ENCODE results near the gene THADA.

THADA gene

DNA sequence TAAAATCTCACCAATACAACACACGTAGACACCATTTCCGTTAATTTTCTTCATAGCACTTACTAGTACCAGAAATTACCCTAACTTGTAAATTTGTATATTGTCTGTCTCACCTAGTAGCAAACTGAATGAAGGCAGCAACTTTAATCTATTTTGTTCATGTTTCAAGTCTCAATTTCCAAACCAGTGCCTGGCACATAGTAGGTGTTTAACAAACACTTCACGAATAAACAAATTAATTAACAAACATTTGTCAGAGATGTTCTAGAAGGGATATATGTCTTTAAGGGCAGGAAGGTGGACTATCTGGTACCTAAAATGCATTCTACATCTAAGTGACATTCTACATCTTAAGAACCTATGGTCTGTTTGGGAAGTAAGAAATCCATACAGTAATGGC, 963 bp downstream of the THADA start:
- no peak for DNase-seq

DNA sequence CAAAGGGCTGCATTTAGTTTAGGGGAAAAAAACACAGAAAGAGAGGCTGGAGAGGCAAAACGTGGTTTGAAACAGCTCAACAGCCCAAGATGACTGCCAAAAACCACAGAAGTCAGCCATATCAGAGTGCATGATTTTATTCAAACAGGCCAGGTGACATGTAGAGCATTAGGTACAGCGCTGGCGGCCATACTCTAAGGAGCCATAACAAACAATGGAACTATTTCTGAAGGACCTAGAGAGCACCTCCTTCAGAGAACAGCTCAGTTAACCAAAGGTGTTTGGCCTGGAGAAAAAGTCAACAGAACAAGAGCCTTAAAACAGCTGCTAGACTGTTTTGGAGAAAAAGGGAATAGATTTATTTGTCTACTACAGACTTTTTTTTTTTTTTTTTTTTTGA, 2.6 kb downstream of the THADA start:
- DNase-seq, result no peak

DNA sequence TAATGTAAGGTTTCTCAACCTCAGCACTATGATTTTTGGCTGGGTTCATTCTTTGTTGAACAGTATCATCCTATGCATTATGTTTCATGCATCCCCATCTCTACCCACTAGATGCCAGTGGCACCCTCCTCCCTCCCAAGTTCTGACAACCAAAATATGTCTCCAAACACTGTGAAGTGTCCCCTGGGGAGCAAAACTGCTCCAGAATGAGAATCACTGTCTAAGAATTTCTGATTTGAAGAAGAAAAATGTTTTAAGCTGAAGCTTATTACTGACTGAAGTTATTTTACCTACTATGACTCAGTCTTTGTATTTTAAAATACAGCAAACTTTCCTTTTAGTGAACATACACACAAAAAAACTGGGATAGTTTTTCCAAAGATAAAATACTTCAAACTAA, 3.4 kb downstream of the THADA start:
- no peak for DNase-seq

DNA sequence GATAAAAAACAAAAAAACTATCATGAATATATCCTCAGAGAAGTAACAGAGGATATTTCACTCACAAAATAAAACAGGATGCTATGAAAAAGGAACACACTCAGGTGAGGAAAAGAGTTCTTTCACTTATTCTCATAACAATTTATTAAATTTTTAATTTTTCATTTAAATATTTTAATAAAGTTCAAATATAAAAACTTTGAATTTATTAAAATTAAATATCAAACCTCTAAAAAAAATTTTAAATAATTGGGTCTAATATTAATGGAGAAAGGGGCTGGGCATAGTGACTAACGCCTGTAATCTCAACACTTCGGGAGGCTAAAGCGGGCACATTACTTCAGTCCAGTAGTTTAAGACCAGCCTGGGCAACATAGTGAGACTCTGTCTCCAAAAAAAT, 10.1 kb downstream of the THADA start:
- no peak for DNase-seq

DNA sequence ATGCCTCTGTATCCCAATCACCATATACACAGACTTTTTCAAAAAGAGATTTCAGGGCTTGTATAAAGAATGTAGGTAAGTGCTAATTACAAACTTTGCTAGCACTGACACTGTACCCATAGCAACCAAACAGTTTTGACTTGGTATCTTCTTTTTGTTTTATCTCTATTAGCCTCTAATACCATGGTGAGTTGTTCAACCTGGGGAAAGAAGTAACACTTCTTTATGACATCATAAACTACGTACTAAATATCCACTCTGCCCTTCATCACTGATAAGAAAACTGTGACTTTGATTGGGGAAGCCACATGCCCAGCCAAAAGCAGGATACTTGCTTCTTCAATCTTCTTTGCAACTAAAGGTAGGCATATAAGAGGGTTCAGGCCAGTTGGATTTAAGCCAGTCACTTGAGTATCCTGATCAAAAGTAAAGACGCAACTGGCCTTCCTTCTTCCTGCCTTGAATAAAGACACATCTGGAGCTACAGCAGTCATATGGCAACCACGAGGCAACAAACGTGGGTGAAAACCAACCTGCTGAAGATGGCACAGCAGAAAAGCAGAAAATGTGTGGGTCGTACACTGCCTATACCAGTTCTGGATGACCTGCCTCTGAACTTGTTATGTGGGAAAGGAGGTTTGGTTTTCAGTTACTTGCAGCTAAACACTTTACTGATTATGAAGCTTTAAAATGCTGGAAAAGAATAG, 16.4 kb downstream of the THADA start:
- DNase-seq, result no peak

DNA sequence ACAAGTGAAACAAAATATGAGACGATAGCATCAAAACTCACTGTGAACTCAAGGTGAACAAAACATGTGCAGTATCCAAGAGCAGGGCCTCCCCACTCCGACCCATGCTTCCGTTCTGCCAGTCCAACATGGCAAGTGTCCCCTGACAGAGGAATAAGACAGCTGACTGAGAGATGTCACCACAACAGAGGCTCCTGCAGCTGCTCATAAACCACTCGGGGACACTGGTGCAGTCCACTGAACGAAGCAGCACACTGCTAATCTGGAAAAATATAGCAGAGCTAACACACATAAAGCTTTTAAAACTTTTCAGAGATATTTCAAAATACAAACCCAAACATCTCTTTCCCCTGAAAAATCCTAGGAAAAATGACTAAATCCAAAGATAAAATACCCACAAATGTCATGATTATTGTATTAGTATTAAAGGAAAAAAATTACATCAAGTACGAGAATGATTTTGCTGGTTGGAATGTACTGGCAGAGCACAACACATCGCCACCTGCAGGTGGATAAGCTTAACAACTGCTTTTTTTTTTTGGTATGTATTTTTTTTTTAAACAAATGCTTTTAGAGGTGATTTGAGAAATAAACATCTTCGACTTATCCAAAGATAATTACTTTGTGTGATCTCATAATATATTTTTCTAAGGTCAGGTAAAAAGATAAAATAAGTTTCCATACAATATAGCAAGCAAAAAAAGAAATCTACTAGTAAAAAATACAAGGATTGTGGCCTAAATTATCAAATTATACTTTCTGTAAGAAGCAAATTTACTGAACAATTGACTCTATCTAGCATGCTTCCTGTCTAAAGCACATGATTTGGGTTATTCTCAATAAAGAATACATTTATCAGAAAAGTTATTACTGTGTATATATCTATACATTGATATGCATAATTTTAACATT, 18.6 kb downstream of the THADA start:
- peak; percentile 50 for DNase-seq

DNA sequence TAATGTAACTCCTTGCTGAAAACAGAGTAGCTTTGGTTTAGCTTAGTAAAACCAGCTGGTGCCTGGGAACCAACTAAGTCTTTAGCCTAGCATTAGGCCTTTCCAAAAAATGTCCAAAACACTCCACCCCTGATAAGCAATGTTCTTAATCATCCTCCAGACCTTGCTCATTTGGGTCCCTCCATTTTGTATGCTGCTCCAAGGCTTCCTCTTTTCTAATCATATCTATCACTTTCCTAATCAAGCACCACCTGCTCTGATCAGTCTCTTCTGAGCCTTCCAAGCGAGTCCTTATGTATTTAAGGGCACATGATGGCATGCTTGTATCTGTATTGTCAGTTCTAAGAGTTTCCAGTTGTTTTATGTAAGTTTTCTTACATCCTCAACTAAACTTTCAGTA, 23.6 kb downstream of the THADA start:
- DNase-seq, result no peak

DNA sequence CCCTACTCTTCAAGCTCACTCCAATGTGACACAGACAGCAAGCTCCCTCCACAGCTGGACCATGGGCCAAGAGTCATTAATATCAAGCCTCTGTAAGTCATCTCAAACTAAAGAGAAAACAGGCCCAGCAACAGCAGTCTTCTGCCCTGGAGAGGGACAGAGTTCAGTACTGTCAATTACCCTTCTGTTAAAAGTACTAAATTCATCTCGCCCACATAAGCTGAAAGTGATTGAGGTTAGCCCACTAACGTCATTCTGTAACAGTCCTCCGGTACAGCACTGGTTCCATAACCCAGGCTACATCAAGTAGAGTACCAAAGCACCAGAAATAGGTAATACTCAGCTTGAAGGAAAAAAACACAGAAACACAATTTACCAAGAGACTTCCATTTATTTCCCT, 25.9 kb downstream of the THADA start:
- DNase-seq, result no peak

DNA sequence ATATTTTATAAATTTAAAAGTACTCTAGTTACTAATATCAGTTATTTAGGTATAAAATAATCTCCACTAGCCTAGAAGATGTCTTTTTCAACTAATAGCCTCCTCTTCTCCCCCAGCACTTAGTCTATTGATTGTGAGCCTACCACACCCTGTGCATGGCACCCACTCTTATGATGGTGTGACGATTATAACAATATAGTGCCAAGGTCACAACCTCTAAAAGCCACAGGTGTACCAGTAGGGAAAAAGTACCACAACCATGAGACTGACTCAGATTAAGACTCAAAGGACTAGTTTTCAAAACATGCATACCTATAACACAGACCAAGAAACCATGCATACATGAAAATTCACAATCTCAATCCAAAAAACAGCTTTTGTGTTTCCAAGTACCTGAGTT, 27.6 kb downstream of the THADA start:
- no peak for DNase-seq

DNA sequence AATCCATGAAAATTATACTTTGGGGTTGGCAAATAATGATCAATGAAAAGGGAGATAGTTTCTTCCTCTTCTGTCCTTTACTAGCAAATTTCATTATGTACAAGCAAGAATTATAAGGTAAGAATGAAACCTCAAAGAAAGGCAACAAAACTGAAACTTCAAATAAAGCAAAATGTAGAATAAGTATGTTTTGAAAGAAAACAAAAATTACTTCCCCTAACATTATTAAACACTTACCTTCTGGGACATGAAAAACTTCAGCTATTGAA, 29.4 kb downstream of the THADA start:
- no peak for DNase-seq

DNA sequence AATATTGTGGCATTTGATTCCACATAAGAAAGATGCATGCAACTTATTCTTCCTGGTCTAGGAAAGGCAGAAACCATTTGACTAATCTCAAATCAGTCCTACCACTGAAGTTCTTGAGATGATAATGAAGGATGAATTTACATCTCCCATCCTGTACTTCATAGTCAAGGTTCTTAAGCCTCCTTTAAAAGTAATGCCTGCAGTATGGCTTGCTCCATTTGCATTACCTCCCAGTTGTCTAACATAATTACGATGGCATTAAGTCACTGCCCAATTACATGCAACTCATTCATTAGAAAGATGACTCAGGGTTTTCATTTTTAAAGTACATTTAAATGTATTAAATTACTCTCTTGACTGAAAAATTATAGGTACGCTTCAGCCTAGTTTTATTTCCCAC, 32.2 kb downstream of the THADA start:
- no peak for DNase-seq

DNA sequence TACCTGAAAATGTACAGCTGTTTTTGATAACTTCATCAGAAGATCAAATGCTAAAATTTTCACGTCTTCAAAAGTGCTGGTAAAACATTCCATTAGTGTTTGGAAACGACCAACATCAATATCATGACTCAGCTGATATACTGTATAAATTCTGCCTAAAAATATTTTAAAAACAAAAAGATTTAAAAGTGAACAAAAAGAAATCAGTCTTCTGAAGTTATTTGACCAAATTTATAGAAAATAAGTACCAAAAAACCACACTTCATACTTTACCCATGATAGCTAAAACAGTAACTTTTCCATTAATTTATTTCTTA, 35.6 kb downstream of the THADA start:
- DNase-seq, result no peak

DNA sequence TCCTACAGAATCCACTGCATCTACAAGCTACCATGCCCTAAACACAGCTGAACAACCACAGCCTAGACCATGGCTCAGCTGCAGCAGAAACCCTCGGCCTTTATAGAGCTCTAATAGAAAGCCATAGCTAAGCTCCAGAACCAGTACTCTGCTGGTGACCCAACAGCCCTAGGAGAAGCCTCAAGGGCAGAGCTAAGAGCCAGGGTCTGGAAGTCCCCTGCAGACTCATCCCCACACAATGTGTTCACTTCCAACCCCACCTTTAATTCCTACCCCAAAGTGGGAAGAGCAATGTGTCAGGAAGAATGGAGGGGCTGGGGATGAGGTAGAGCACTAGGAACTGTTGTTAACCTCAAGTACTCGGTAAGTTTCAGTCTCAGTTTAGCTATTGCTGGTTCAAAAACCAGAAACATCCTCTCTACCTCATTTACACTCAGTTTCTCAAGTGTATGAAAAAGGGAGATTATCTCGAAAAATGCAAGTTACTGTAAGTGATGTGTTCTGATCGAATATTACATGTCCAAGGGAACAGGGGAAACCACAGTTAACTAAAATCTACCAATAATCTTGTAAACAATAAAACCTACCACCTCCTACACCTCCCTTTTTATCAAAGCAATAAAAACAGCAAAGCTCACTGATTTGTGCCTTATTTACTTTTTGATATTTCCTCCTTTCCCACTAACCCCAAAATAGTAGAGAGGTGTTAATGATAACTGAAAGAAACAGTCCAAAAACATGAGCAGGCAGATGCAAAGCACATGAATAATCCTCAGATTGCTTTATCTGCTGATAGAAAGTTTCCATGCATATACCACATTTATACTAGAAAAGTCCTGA, 36.2 kb downstream of the THADA start:
- DNase-seq, result no peak

DNA sequence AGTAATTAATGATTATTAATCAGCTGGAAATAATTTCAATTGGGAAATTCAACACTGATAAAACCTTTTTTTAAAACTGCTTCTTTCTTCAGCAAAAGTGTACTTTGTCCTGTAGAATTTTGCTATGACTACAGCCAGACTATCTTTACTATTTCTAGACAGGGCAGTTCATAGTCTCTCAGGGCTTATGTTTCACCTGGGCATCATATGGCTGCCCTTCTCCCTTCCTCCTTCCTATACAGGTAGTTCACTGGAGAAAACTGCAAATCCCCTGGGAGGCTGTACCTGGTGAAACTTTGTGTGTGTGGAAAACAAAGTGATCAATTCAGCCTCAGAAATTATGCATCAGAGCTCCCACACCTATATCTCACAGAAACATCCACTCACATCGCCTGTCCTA, 38.6 kb downstream of the THADA start:
- no peak for DNase-seq

DNA sequence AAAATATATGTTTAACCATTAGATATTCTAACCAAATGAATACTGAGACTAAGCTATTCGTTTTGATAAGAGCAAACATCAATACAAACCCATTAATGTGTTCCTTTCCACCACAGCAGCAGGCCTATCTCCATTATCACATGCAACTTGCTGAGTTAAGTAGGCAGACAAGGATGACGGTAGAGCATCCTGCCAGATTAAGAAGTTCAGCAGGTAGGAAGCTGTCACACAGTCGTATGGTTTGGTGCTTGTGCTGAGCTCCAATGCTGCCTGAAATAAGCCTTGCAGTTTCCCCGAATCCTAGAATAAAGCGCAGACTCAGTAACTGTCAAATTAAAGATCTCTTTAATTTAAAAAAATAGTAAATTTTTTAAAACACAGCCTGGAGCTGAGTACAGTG, 39.6 kb downstream of the THADA start:
- no peak for DNase-seq

DNA sequence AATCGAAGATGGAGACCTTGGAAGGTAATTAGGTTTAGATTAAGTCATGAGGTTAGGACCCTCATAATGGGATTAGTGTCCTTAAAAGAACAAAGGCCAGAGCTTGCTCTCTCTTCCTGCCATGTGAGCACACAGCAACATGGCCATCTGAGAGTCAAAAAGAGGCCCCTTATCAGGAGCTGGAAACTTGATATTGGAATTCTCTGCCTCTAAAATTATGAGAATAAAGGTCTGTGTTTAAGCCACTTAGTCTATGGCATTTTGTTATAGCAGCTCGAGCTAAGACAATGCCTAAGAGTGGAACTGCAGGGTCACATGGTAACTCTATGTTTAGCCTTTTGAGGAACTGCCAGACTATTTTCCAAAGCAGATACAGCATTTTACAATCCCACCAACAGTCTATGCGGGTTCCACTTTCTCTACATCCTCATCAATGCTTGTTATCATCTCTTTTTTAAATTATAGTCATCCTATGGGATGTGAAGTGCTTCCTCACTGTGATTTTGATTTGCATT, 42.4 kb downstream of the THADA start:
- DNase-seq, result no peak

DNA sequence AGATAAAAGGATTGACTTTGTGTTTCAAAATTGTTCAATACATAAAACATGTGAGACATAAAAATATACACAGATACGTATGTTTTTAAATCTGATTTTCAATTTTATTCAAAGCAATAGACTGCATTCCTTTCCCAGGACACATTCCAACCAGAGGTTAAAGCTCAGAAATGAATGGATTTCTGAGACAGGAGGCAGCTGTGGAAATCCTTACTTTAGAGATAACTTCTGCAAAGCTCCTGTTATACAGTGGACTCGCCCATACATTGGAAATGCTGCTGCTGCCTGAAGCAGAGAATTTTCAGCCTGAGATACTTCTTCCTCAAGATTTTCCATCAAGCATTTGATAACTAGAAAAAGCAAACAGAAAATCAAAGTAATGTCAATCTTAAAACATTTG, 43.8 kb downstream of the THADA start:
- DNase-seq, result no peak

DNA sequence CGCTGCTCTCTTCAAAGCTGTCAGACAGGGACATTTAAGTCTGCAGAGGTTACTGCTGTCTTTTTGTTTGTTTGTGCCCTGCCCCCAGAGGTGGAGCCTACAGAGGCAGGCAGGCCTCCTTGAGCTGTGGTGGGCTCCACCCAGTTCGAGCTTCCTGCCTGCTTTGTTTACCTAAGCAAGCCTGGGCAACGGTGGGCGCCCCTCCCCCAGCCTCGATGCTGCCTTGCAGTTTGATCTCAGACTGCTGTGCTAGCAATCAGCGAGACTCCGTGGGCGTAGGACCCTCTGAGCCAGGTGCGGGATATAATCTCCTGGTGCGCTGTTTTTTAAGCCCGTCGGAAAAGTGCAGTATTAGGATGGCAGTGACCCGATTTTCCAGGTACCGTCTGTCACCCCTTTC, 47.5 kb downstream of the THADA start:
- peak; percentile 51 for DNase-seq

DNA sequence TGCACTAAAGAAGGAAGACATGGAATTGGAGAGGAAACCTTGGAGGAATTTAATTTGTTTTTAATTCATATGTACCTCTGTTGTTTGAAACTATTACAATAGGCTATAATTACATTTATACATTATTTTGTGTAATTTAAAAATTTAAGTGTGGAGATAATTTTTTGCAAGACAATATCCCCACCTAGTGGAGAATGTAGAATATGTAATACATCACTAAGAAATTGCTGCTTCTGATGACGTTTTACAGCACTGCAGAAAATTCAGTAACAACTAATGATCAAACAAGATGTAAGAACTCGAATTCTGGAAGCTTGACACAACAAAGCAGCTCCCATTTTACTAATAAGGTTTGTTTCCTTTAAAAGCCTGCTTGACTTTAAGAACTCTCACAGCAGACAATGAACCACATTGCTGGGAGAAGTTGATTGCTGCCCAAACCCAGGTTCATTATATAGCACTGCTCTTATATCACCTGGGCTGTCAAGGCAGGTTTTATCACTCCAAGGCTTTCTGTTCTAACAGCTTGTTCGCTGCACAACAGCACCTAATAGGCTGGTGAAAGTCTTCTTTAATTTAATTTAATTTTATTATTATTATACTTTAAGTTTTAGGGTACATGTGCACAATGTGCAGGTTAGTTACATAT, 53.4 kb downstream of the THADA start:
- DNase-seq, result peak; percentile 43

DNA sequence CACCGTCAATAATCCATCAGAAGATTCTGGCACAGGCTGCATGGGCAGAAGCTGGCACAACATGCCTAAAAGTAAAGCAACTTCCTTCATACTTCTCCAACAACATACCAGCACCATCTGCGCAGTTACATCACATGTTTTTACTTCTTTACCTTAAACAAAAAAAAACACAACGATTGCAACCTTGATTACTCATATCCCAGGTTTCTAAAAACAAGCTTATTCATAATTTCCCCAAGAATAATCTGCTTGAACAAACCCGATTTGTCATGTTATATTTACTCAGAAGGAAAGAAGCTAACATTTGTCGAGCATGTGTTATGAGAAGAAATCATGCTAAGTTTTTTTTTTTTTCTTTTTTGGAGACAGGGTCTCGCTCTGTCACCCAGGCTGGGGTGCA, 54.7 kb downstream of the THADA start:
- DNase-seq, result no peak

DNA sequence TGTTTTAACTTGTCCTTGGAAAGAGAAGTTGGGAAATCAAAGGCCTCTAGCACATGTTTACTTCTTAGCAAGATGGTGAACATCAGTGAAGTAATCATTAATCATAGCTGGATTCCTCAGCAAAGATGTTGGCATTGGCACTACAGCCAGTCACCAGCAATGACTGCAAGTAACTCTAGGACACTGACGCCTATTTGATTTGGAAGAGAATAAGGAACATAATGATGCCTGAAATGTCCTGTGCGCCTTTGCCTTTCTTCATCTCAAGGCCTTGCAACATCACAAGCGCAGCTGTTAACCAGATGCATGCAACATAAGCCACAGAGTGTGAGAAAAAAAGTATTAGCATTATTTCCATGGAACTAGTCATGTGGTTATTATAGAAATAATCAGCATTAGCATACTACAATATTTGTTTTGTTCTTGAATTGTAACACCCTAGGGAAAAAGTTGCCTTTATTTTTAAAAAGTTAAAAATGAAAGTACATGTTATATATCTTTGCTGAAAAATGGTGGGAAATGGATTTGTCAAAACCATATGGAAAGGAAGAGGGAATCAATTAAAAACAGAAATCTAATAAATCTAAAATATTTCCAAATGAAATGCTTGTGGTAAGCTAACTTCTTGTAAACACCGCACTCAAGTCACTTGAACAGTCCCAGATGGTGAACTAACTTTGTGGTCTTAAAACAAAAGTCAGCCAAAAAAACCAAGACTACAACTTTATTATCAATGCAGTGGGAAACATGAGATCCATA, 55.6 kb downstream of the THADA start:
- DNase-seq, result no peak

DNA sequence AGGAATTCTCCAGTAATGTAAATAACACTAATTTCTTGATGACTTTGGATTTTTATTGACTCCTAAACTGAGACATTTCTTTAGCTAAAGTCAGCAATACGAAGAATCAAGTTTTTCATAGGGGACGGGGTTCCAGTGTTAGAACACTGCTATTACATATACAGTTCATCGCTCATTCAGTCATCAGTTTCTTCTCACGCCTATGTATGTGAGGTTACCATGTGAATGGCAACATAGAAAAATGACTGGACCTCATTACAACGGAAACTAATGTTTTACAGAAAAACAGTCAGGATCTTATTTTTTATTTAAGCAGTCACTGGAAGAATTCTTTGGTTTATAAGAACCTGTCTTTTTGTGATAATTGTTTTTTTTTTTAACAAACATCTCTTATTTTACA, 56.4 kb downstream of the THADA start:
- no peak for DNase-seq

All from central memory CD4-positive, alpha-beta T cell (primary cell).